HepG2 (cell line): ENCODE measurements around the gene RBM23. TPM values are rescaled to one million over a fixed set of nuclear protein-coding genes. Genes with fewer than 3 reads are reported as not detected.

Experiments
- ATAC-seq: fragments of 200-7000 bp; cut with Tn5 transposase; 3 replicates; pipeline ENCODE4 v1.9.1; 2020; ENCODE audit warnings: mild to moderate bottlenecking, moderate library complexity
- BruUV-seq: library from RNA; stranded (reverse); fragments of 400-500 nt; replicated peaks from 2 replicates; lab custom pipeline; 2021; lab: Mats Ljungman, UMichigan
- CTCF ChIA-PET: fragments of 300-600 bp; formaldehyde crosslinking; extraction: SDS; loops from one replicate; lab custom pipeline; 2021; ENCODE audit warnings: low total read pairs, inconsistent platforms, low intra/inter-chr PET ratio; lab: Yijun Ruan, JAX
- POLR2A ChIA-PET: fragments of 350-600 bp; sonication (Branson Sonifier 250); formaldehyde crosslinking; loops from one replicate; lab custom pipeline; 2020; ENCODE audit warnings: antibody characterized with exemption, inconsistent platforms; lab: Yijun Ruan, JAX
- DNase-seq: peaks from one replicate; pipeline ENCODE4 v3.0.0-alpha.2; 2015; ENCODE audit warnings: low spot score
- FAIRE-seq: peaks from 3 replicates; lab custom pipeline; 2011; peaks lifted over from hg19 to GRCh38; lab: Jason Lieb, UNC
- H2AFZ ChIP-seq: one replicate; pipeline ENCODE4 v1.6.1; 2011; ENCODE audit warnings: low read length, inconsistent platforms
- H3K27ac ChIP-seq: fragments of 300-600 bp; 3 replicates; pipeline ENCODE4 v1.8.0; 2011; ENCODE audit warnings: mixed run types, mild to moderate bottlenecking, mixed read lengths, low read length, inconsistent platforms; ENCODE audit not compliant: insufficient read depth; ENCODE audit errors: extremely low read length
- H3K27me3 ChIP-seq, 2 experiments: fragments of 200-600 bp in 1 of 2; 2 replicates in 1 of 2; 3 replicates in 1 of 2; pipeline versions ENCODE4 v1.6.0 to v1.8.0; 2011; ENCODE audit warnings: low read length in 2 of 2, mild to moderate bottlenecking in 2 of 2, moderate library complexity in 2 of 2, inconsistent platforms in 1 of 2; ENCODE audit not compliant: insufficient read depth in 2 of 2, control insufficient read depth in 1 of 2
- H3K36me3 ChIP-seq, 2 experiments: fragments of 200-600 bp in 1 of 2; replicated peaks in 1 of 2; 2 replicates in 1 of 2; 3 replicates in 1 of 2; pipeline versions ENCODE4 v1.5.1 to v1.8.0; 2011; ENCODE audit warnings: low read length in 2 of 2, inconsistent platforms in 1 of 2; ENCODE audit not compliant: insufficient read depth in 2 of 2, control insufficient read depth in 1 of 2
- H3K4me1 ChIP-seq: 2 replicates; pipeline ENCODE4 v1.5.1; 2012; ENCODE audit warnings: low read length, inconsistent platforms; ENCODE audit not compliant: insufficient read depth
- H3K4me2 ChIP-seq: 2 replicates; pipeline ENCODE4 v1.6.0; 2011; ENCODE audit warnings: low read depth, low read length, inconsistent platforms
- H3K4me3 ChIP-seq, 3 experiments: fragments of 200-600 bp in 1 of 3; sonication (generic), shearing (Covaris generic) in 1 of 3; replicated peaks in 1 of 3; 2 replicates each; pipeline ENCODE4 v1.5.1; 2011 to 2016; ENCODE audit warnings: low read length in 3 of 3, inconsistent platforms in 2 of 3, low read depth in 2 of 3, mild to moderate bottlenecking in 2 of 3, control low read depth in 1 of 3, mixed read lengths in 1 of 3; ENCODE audit not compliant: insufficient read depth in 1 of 3
- H3K79me2 ChIP-seq: one replicate; pipeline ENCODE4 v1.6.1; 2011; ENCODE audit warnings: low read length, inconsistent platforms; ENCODE audit not compliant: insufficient read depth
- H3K9ac ChIP-seq: 2 replicates; pipeline ENCODE4 v1.6.0; 2011; ENCODE audit warnings: mild to moderate bottlenecking, low read depth, low read length, inconsistent platforms; ENCODE audit not compliant: insufficient read depth
- H3K9me3 ChIP-seq: 2 replicates; pipeline ENCODE4 v1.5.1; 2012; ENCODE audit warnings: mild to moderate bottlenecking, low read length
- H4K20me1 ChIP-seq: 2 replicates; pipeline ENCODE4 v1.6.0; 2011; ENCODE audit warnings: inconsistent platforms, mild to moderate bottlenecking, low read length, moderate library complexity; ENCODE audit not compliant: insufficient read depth
- ARHGAP35 ChIP-seq: sonication (generic); formaldehyde crosslinking; IDR thresholded peaks from 2 replicates; pipeline ENCODE4 v1.9.0; 2022; ENCODE audit warnings: mild to moderate bottlenecking, inconsistent platforms, moderate library complexity, missing genetic modification reagents, borderline replicate concordance
- GATAD1 ChIP-seq: IDR thresholded peaks from 2 replicates; pipeline ENCODE4 v1.6.1; 2016; ENCODE audit warnings: missing genetic modification reagents, missing compliant biosample characterization
- NFKB2 ChIP-seq: sonication (generic); formaldehyde crosslinking; IDR thresholded peaks from 2 replicates; pipeline ENCODE4 v1.4.0; 2020; ENCODE audit warnings: missing genetic modification reagents, borderline replicate concordance
- NR1H2 ChIP-seq: sonication (generic); formaldehyde crosslinking; IDR thresholded peaks from 2 replicates; pipeline ENCODE4 v1.8.1; 2022; ENCODE audit warnings: low read depth, missing genetic modification reagents, borderline replicate concordance
- RFX1 ChIP-seq: fragments of 450-650 bp; IDR thresholded peaks from 2 replicates; pipeline ENCODE4 v1.6.1; 2017
- RFX3 ChIP-seq: IDR thresholded peaks from 2 replicates; pipeline ENCODE4 v1.6.1; 2016; ENCODE audit warnings: missing biosample characterization, missing genetic modification reagents
- SMAD9 ChIP-seq: sonication (generic); formaldehyde crosslinking; IDR thresholded peaks from 2 replicates; pipeline ENCODE4 v1.5.1; 2020; ENCODE audit warnings: mild to moderate bottlenecking, missing genetic modification reagents
- SPEN ChIP-seq: sonication (generic); formaldehyde crosslinking; IDR thresholded peaks from 2 replicates; pipeline ENCODE4 v1.5.1; 2020; ENCODE audit warnings: low read depth, mild to moderate bottlenecking, missing genetic modification reagents
- ZIK1 ChIP-seq: sonication (generic); formaldehyde crosslinking; IDR thresholded peaks from 2 replicates; pipeline ENCODE4 v1.5.0; 2020; ENCODE audit warnings: mild to moderate bottlenecking, low read depth, missing genetic modification reagents, borderline replicate concordance
- ZMYM3 ChIP-seq: sonication (generic); formaldehyde crosslinking; IDR thresholded peaks from 2 replicates; pipeline ENCODE4 v1.5.1; 2020; ENCODE audit warnings: mild to moderate bottlenecking, missing genetic modification reagents
- ZNF382 ChIP-seq: sonication (generic); formaldehyde crosslinking; IDR thresholded peaks from 2 replicates; pipeline ENCODE4 v1.5.0; 2020; ENCODE audit warnings: missing genetic modification reagents, mild to moderate bottlenecking, borderline replicate concordance
- ZNF552 ChIP-seq: sonication (generic); formaldehyde crosslinking; IDR thresholded peaks from 2 replicates; pipeline ENCODE4 v1.9.0; 2022; ENCODE audit warnings: missing genetic modification reagents, mild to moderate bottlenecking, borderline replicate concordance
- ZNF607 ChIP-seq: sonication (generic); formaldehyde crosslinking; IDR thresholded peaks from 2 replicates; pipeline ENCODE4 v1.5.1; 2020; ENCODE audit warnings: missing genetic modification reagents, mild to moderate bottlenecking, borderline replicate concordance
- ZNF672 ChIP-seq: sonication (generic); formaldehyde crosslinking; IDR thresholded peaks from 2 replicates; pipeline ENCODE4 v1.8.1; 2022; ENCODE audit warnings: missing genetic modification reagents
- ZNF772 ChIP-seq: sonication (generic); formaldehyde crosslinking; IDR thresholded peaks from 2 replicates; pipeline ENCODE4 v1.5.0; 2020; ENCODE audit warnings: mild to moderate bottlenecking, missing genetic modification reagents
- ZSCAN20 ChIP-seq: sonication (generic); formaldehyde crosslinking; IDR thresholded peaks from 2 replicates; pipeline ENCODE4 v1.4.0; 2020; ENCODE audit warnings: missing genetic modification reagents, mild to moderate bottlenecking, borderline replicate concordance
- WGBS: methylation state at CpG from one replicate; pipeline ENCODE4 v1.1.6; 2017; ENCODE audit warnings: low lambda C conversion rate; 5-methylcytosine and 5-hydroxymethylcytosine counted together
- in situ Hi-C: cut with HindIII; loops from 2 replicates; pipeline ENCODE4 v1.10.0; 2017; ENCODE audit warnings: low pct_unique_long_range_greater_than_20kb; ENCODE audit not compliant: extremely low pct_ligation_motif_present
- intact Hi-C: fragments of 100-400 bp; cut with micrococcal nuclease; formaldehyde crosslinking; loops from one replicate; pipeline ENCODE4 v1.10.0; 2022; ENCODE audit not compliant: unreplicated experiment
- polyA plus RNA-seq, 8 experiments: library from polyadenylated mRNA; depleted of rRNA in 3 of 8; stranded (reverse) in 7 of 8; unstranded in 1 of 8; fragments of >200 nt; fragmentation: Illumina TruSeq in 4 of 8; extraction: Trizol in 4 of 8; gene quantifications; 2 replicates each; pipeline versions ENCODE4 v1.2.1 to v1.2.3, GENCODE V29; 2011 to 2016; ENCODE audit warnings: low read depth in 4 of 8, missing spikeins in 1 of 8, mixed read lengths in 1 of 8; ENCODE audit not compliant: insufficient read depth in 1 of 8
- total RNA-seq, 5 experiments: library from RNA; depleted of rRNA; stranded (reverse); fragments of >200 nt; fragmentation: Illumina TruSeq; extraction: Trizol; gene quantifications; 2 replicates each; pipeline ENCODE4 v1.2.3, GENCODE V29; 2016; ENCODE audit warnings: low read depth in 1 of 5

The RBM23 gene
- total and polyA plus RNA-seq, 2 of the 13 experiments (the other 11 are each of a cell fraction or from before 2014, with no cell fraction given) = 1.5 to 2.1 TPM

DNA sequence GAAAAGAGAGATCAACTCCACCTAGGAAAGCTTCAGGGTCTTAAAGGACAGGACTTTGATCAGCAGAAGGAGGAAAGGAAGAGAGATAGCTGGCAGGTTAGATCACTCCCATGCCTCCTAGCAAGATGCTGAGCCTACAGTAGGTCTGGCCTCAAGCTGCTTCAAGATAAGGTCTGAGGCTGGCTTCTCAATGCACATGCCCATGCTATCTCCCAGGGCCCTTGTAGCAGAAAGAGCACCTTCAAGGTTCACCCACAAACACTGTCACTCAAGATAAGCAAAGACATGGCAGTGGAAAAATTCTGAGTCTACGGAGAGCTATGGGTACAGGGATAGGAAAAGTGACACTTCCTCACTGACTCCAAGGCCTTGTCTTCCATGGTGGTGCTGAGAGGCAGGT is 21.6 kb downstream of the RBM23 start (continued):
- no peak for TF ChIP-seq ZNF607 (CRISPR knock-in tag)

GRCh38 chr14:22896760-22897159 is 22.2 kb downstream of the RBM23 start:
- intact Hi-C loops = no loop called here
- POLR2A ChIA-PET = interaction anchor here (0.8 to 1.6 kb wide), 4 partner anchors 25 to 130 kb away, joined by 3 to 4 read pairs (median 4); partner anchors contain the start of genes LRP10, OXA1L and PRMT5

GRCh38 chr14:22896356-22896755 is 22.6 kb downstream of the RBM23 start:
- ATAC-seq (no peak), DNase-seq (no peak), FAIRE-seq (no peak)
- no peak overlapping the region for H3K4me2 ChIP-seq
- 28% methylated on average over 5 of the region's 5 CpGs for WGBS
- in situ Hi-C loops = no loop called here
- no peak overlapping the region for H2AFZ ChIP-seq
- intact Hi-C loops = no loop called here
- H3K36me3 ChIP-seq = no peaks in the 10 kb centered on the region
- no peak overlapping the region for H3K27ac ChIP-seq
- no TSS peak for BruUV-seq
- H3K4me1 ChIP-seq = peaks cover 10% of the 10 kb centered on the region
- H3K4me3 ChIP-seq = no peak overlapping the region
- H3K27me3 ChIP-seq = peaks cover 8 to 21% of the 10 kb centered on the region in 2 experiments; a peak in 3 of 5 replicates
- ChIA-PET CTCF (no interaction called here), POLR2A (interaction anchor here (0.8 to 1.6 kb wide), 4 partner anchors 25 to 130 kb away, joined by 3 to 4 read pairs (median 4); partner anchors contain the start of genes LRP10, OXA1L and PRMT5)
- H3K9me3 ChIP-seq = no peaks in the 10 kb centered on the region
- no peaks in the 10 kb centered on the region for H4K20me1 ChIP-seq
- H3K79me2 ChIP-seq = no peaks in the 10 kb centered on the region
- no peak overlapping the region for H3K9ac ChIP-seq
- TF ChIP-seq GATAD1 (CRISPR knock-in tag) = no peak
- no peak for TF ChIP-seq NFKB2 (CRISPR knock-in tag)
- no peak for TF ChIP-seq ZNF772 (CRISPR knock-in tag)
- no peak for TF ChIP-seq ZNF382
- TF ChIP-seq SPEN = no peak
- TF ChIP-seq SMAD9 = no peak
- no peak for TF ChIP-seq ZMYM3 (CRISPR knock-in tag)
- TF ChIP-seq ZSCAN20 = no peak
- no peak for TF ChIP-seq ZIK1 (CRISPR knock-in tag)
- no peak for TF ChIP-seq NR1H2 (CRISPR knock-in tag)
- TF ChIP-seq ARHGAP35 = no peak

More at GRCh38 chr14:22896760-22897159, 22.2 kb downstream of the RBM23 start:
- H3K79me2 ChIP-seq = no peaks in the 10 kb centered on the region
- TF ChIP-seq ZNF672 (CRISPR knock-in tag) = no peak
- TF ChIP-seq ZNF552 = no peak
- TF ChIP-seq RFX3 (CRISPR knock-in tag) = 0 out of 2 replicates have a peak, but pooled peaks have one; percentile 26
- TF ChIP-seq RFX1 = peak; percentile 62; the same call in 1 of the 2 replicates
- TF ChIP-seq, all 625 proteins: peak for 2
- H2AFZ ChIP-seq = no peak overlapping the region
- no peak for FAIRE-seq
- CTCF ChIA-PET = no interaction called here
- H3K4me1 ChIP-seq = peaks cover 14% of the 10 kb centered on the region
- no peak for DNase-seq
- peaks cover 8 to 21% of the 10 kb centered on the region in 2 experiments; a peak in 3 of 5 replicates for H3K27me3 ChIP-seq
- no peaks in the 10 kb centered on the region for H4K20me1 ChIP-seq
- H3K36me3 ChIP-seq = no peaks in the 10 kb centered on the region
- in situ Hi-C loops = no loop called here
- H3K9me3 ChIP-seq = no peaks in the 10 kb centered on the region
- no peak overlapping the region for H3K9ac ChIP-seq
- BruUV-seq = no TSS peak
- no peak overlapping the region for H3K27ac ChIP-seq
- ATAC-seq = no peak
- H3K4me3 ChIP-seq = no peak overlapping the region
- H3K4me2 ChIP-seq = no peak overlapping the region
- WGBS = 53% methylated on average over 3 of the region's 3 CpGs
